HFFc6 (cell line): Measurements from ENCODE around the gene RBMS3. TPM values are rescaled to one million over a fixed set of nuclear protein-coding genes. Genes with fewer than 3 reads are reported as not detected.

Source experiments
- DNase-seq: peaks from one replicate; pipeline ENCODE4 v3.0.0-alpha.2; 2018
- H3K27ac Mint-ChIP-seq: 2 replicates; pipeline ENCODE4 v1.8.0; 2020; ENCODE audit warnings: mild to moderate bottlenecking, mixed read lengths
- H3K27me3 Mint-ChIP-seq: 2 replicates; pipeline ENCODE4 v1.8.0; 2021; ENCODE audit warnings: mild to moderate bottlenecking, moderate library complexity, mixed read lengths; ENCODE audit not compliant: insufficient read depth
- H3K36me3 Mint-ChIP-seq: 2 replicates; pipeline ENCODE4 v1.8.0; 2021; ENCODE audit warnings: low read depth, mixed read lengths
- H3K4me1 Mint-ChIP-seq: 2 replicates; pipeline ENCODE4 v1.8.0; 2020; ENCODE audit warnings: low read depth, mixed read lengths
- H3K4me3 Mint-ChIP-seq: 2 replicates; pipeline ENCODE4 v1.8.0; 2020; ENCODE audit warnings: mild to moderate bottlenecking, moderate library complexity, mixed read lengths
- H3K9me3 Mint-ChIP-seq: 2 replicates; pipeline ENCODE4 v1.8.0; 2020; ENCODE audit warnings: mild to moderate bottlenecking, mixed read lengths
- total RNA-seq, 6 experiments: library from RNA; stranded (reverse); fragmentation: NEBNext Ultra II Directional; extraction: Animal tissue kit (Norgen Biotek cat#: 25700); gene quantifications; 2 replicates in 1 of 6; 3 replicates in 5 of 6; pipeline ENCODE4 v1.2.3, GENCODE V29; 2021
- TF ChIP-seq, protein P1 (sequence below): fragments of 200-600 bp; sonication (generic); IDR thresholded peaks from 2 replicates; pipeline ENCODE4 v1.5.0; 2021; ENCODE audit warnings: antibody characterized with exemption, mild to moderate bottlenecking

RBMS3 gene
- total RNA-seq, 6 experiments from 2014 or later: 22.8 to 46.9 (median 39.4) TPM

GRCh38 chr3:29711255-29711771 lies 430.4 kb downstream of the RBMS3 start:
- no peak for DNase-seq
- H3K9me3 Mint-ChIP-seq: no peaks in the 10 kb centered on the region
- no peak overlapping the region for H3K4me3 Mint-ChIP-seq
- H3K36me3 Mint-ChIP-seq: no peaks in the 10 kb centered on the region
- peaks cover 6% of the 10 kb centered on the region; the same call in 1 of the 2 replicates for H3K4me1 Mint-ChIP-seq
- H3K27ac Mint-ChIP-seq: no peak overlapping the region
- TF ChIP-seq, protein P1, sequence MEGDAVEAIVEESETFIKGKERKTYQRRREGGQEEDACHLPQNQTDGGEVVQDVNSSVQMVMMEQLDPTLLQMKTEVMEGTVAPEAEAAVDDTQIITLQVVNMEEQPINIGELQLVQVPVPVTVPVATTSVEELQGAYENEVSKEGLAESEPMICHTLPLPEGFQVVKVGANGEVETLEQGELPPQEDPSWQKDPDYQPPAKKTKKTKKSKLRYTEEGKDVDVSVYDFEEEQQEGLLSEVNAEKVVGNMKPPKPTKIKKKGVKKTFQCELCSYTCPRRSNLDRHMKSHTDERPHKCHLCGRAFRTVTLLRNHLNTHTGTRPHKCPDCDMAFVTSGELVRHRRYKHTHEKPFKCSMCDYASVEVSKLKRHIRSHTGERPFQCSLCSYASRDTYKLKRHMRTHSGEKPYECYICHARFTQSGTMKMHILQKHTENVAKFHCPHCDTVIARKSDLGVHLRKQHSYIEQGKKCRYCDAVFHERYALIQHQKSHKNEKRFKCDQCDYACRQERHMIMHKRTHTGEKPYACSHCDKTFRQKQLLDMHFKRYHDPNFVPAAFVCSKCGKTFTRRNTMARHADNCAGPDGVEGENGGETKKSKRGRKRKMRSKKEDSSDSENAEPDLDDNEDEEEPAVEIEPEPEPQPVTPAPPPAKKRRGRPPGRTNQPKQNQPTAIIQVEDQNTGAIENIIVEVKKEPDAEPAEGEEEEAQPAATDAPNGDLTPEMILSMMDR: no peak
- peaks cover 2% of the 10 kb centered on the region; the same call in 1 of the 2 replicates for H3K27me3 Mint-ChIP-seq

DNA sequence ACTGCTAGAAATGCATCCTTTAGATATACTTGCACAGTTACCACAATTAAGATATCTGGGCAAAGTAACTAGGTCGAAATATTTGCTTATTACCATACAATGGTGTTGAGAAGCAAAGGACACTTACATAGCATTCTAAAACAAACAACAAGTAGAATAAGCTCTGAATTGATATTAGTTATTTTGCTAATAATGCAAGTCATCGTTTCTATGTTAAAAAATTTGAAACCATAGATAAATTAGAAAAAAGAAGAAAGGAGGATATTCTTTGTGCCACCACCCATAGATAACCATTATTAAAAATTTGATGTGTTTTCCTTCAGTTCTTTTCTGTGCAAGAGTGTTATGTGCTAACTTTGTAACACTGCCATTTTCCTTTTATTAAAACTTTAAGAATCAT lies 435.3 kb downstream of the RBMS3 start:
- TF ChIP-seq, protein P1: no peak
- Mint-ChIP-seq H3K27me3 (no peaks in the 10 kb centered on the region), H3K4me3 (no peak overlapping the region), H3K27ac (no peak overlapping the region), H3K36me3 (no peaks in the 10 kb centered on the region), H3K4me1 (peaks cover 28% of the 10 kb centered on the region), H3K9me3 (no peaks in the 10 kb centered on the region)
- DNase-seq: no peak

DNA sequence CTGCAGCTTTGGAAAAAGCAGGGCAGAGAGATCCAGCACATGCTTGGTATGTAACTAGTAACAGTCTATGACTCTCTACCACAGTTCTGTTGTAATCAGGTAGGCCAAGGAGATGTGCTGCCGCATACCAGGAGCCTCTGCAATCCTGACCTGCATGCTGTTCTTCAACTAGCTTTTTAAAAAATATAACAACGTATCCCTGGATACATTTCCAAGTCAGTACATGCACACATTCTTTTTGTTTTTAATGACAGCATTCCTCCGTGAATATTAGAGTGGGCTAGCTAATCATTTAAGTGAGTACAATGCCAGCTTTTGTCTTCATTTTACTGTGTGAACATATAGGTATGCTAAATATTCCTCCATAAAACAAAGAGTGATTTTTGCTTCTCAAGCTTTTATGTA lies 437.8 kb downstream of the RBMS3 start:
- H3K27ac Mint-ChIP-seq: no peak overlapping the region
- DNase-seq: no peak
- TF ChIP-seq, protein P1: no peak

DNA sequence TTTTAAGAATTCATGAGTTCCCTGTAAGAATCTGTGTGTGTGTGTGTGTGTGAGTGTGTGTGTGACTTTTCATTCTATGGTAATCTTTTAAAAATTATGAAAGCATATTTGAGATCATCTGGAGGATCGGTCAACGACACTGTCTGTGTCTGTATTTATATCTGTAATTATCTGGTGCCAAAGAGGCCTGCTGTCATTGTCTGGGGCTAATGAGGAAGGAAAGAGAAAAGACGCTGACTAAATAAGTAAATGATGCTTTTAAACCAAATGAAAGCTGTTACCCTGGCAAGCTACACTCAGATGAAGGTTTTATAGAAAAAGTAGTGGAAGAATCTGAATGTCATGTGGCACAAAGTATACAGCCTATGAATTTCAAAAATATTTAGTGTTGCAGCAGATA lies 439.8 kb downstream of the RBMS3 start:
- peaks cover 12% of the 10 kb centered on the region for H3K36me3 Mint-ChIP-seq
- TF ChIP-seq, protein P1: no peak
- DNase-seq: no peak
- no peak overlapping the region for H3K4me3 Mint-ChIP-seq
- H3K9me3 Mint-ChIP-seq: peaks cover 5% of the 10 kb centered on the region; the same call in 1 of the 2 replicates
- H3K4me1 Mint-ChIP-seq: peaks cover 29% of the 10 kb centered on the region
- no peak overlapping the region for H3K27ac Mint-ChIP-seq
- no peaks in the 10 kb centered on the region for H3K27me3 Mint-ChIP-seq

More for the DNA sequence above, 437.8 kb downstream of the RBMS3 start:
- H3K27me3 Mint-ChIP-seq: no peaks in the 10 kb centered on the region
- H3K36me3 Mint-ChIP-seq: no peaks in the 10 kb centered on the region
- H3K9me3 Mint-ChIP-seq: no peaks in the 10 kb centered on the region
- no peak overlapping the region for H3K4me3 Mint-ChIP-seq
- peaks cover 29% of the 10 kb centered on the region for H3K4me1 Mint-ChIP-seq

DNA sequence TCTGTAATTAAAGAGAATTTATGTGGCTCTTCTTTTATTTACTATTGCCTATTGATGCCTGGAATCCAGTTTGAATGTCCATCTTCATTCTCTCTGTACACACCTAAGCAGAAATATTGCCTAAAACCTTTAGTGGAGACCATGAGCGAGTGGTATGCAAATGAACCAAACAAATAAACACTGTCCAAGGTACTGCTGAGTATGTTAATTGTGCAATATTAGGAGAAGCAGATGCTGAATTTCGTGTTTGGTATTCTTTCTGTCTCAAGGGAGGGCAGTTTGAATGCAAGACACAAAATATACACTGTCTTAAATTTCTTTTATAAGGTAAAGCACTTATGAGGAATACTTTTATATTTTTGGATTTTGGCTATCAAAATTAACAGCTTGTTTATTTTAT lies 440.9 kb downstream of the RBMS3 start:
- peaks cover 5% of the 10 kb centered on the region for H3K9me3 Mint-ChIP-seq

More for the DNA sequence above, 440.9 kb downstream of the RBMS3 start:
- DNase-seq: no peak
- H3K27ac Mint-ChIP-seq: no peak overlapping the region
- H3K4me3 Mint-ChIP-seq: no peak overlapping the region
- H3K4me1 Mint-ChIP-seq: peaks cover 29% of the 10 kb centered on the region
- H3K27me3 Mint-ChIP-seq: no peaks in the 10 kb centered on the region
- TF ChIP-seq, protein P1: no peak
- H3K36me3 Mint-ChIP-seq: peaks cover 20% of the 10 kb centered on the region
